Stimulated activated CD8-positive, alpha-beta memory T cell treated with anti-CD3 and anti-CD28 coated beads, Interleukin-12 subunit alpha, Interleukin-12 subunit beta, amount 100 ng/mL, for 24 hours (primary cell): Measurements from ENCODE around the gene SMIM38.

Experiments
- DNase-seq: peaks from one replicate; pipeline ENCODE4 v3.0.0-alpha.2; 2020; ENCODE audit errors: extremely low read depth

Gene SMIM38

DNA sequence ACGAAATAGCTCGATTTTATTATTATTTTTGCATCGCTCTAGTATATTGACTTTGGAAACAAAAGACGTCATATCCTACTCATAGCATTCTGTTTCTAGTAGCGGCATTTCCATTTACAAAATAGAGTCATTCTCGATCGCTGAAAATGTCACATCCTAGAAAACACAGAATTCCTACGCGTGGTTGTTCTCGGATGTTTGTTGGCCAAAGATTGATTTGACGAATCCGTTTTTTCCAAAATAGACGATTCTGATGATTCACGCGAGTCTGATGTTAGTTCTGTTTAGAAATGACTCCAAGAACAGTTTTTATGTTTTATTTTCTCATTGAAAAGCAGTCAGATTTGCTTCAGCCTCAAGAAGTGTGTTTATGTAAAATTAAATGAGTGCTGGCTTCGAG lies 47.6 kb downstream of the SMIM38 start:
- DNase-seq, result no peak

DNA sequence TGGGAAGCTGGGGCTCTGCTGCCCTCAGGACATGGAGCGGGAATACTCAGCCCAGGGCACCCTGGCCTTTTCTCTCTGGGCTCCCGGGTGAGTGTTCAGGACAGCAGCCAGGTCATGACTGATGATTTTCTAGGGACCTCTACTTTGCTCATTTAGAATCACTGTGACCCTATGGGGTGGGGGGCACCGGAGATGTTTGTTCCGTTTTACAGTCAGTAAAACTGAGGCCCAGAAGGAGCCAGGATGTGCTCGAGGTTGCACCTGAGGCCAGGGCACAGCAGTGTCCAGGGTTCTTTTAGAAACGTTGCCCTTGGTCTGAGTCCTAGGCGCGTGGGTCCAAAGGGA lies 48.1 kb downstream of the SMIM38 start:
- DNase-seq, result no peak

DNA sequence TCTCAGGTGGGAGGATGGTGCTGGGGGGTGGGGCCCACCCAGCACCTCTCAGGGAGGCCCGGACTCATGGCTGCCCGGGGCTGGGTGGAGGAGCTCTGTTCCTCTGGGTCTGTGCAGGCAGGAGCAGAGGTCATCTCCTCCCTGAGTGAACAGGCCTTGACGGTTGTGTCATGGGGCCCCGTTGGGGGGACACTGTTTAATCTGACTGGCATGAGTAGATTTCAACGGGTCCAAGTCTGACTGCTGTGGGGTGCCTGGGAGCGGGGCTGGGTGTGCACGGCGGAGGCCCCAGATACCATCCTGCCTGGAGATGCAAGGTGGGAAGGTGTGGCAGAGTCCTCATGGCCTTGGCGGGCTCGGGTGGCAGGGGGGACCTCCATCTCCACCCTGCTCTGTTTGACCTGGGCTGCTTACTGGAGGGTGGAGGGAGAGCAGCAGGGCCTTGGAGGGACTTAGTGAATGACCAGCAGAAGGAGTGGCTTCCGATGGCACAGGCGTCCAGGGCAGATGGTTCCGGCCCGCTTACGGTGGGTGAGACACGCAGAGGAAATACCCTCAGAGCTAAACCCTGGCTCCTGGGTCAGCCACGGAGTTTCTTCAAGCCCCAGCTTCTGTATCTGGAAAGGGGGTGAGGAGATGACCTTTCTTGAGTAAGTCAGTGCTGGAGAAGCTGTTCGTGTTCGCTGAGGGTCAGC lies 48.7 kb downstream of the SMIM38 start:
- DNase-seq, result no peak

- DNase-seq, result no peak
These were observed 49.4 kb downstream of the SMIM38 start for GRCh38 chr11:69204941-69205742.
